NCI-H2029 treated with DMSO at 0.1 percent for 48 hours (cell line): ENCODE data around the gene FAM181A.

Experiments used
- DNase-seq: peaks from one replicate; lab custom pipeline; 2025; lab: John Stamatoyannopoulos, UW

FAM181A gene

DNA sequence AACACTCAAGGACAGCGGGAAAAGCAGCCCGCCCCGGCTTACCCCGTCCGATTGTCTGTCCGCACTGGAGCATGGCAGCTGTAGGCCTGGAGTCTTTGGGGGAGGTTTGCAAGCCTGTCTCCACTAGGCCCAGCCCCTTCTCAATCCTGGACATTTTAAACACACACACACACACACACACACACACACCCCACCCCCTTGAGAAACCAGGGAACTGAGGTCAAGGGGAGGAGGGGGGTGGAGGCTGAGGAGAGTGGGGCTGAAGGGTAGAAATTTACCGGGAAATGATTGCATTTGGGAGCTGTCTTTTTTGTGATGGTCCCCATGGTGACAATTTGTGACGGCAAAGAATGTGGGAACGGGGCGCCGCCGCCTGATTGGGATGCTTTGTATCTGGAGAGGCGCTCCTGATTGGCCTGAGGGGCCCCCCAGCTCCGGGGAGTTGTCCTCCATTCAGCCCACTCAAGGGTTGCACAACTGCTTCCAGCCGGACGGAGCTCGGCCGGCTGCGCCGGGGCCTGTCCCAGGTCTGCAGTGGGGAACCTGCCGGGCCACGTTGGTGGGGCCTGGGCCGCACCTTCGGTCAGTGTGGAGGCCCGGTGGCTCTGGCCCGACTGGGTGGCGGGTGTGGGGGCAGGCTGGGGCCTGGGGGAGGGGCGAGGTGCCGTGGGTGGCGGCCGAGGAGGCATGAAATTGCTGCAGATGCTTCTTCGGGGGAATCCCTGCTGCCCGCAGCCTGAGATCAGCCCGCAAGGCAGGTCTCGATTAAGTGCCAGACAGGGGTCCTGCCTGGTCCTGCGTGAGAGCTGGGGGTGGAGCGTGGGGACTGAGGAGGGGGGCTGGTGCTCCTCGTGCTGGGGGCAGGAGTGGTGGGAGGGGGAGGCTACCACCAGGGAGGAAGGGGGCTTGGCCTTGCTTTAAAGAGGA lies at the start of gene FAM181A:
Gene FAM181A (plus strand): TSS at position 472 of the 927 bp plus-strand sequence. CDS start 942 bp downstream, outside the sequence.
- DNase-seq, result no peak

DNA sequence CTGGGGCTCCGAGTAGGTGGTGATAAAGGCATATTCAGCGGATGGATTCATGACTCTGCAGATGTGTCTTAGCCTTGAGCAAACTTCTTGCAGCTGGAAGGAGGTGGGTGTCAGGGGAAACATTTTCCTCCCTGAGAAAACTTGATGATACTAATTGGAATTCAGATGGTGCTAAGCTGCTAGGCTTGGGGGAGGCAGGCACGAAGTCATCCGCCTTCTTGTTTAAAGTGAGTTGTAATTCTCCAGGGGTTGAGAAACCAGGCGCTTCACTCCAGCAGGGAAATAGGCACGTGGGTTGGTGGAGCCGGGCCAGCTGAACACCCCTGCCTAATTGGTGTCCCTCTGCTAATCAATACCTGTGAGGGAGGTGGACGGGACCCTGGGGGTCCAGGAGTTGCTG lies 48.9 kb upstream of the FAM181A start:
- no peak for DNase-seq

DNA sequence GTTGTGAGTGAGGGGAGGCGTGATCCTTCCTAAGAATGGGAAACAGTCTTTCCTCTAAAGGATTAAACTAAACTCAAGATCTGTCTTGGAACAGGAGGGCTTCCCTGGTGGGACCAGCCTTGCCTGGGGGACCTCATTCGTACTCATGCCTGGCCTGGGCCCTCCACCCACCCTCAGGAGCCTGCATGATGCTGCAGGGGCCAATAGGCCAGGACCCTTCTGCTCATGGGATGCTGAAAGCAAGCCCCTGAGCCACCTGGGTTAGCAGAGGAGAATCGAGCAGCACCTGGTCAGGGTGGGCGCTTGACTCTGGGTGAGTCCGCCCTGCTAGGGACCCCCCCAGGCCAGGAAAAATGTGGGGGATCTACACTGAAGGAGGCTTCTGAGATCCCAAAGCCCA lies 48.3 kb upstream of the FAM181A start:
- DNase-seq, result no peak

DNA sequence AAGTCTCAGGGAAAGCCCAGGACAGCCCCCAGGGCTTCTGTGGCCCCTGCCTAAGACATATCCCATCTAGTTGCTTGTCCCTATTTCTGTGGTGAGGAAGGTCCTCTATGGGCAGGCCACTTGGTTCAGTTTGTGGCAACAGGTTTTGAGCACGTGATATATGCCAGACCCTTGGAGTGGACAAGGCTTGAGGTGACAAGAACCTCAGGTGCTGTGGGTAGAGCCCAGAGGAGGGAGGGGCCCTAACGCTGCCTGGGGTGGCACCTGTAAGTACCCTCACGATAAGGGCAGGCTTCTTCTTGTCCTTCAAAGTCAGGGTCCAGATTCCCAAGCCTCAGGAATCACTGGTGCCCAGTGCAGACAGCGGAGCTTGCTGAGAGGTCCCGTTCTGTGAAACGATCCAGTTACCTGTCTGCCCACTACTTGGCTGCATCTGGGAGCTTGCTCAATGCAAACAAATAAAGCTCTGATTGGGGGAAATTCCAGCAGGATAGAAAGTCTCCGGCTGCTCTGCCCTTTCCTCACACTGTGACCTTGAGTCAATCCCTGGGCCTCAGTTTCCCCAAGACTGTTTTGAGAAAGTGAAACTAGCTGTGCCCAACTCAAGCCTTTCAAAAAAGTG lies 47.7 kb upstream of the FAM181A start:
- DNase-seq, result no peak

DNA sequence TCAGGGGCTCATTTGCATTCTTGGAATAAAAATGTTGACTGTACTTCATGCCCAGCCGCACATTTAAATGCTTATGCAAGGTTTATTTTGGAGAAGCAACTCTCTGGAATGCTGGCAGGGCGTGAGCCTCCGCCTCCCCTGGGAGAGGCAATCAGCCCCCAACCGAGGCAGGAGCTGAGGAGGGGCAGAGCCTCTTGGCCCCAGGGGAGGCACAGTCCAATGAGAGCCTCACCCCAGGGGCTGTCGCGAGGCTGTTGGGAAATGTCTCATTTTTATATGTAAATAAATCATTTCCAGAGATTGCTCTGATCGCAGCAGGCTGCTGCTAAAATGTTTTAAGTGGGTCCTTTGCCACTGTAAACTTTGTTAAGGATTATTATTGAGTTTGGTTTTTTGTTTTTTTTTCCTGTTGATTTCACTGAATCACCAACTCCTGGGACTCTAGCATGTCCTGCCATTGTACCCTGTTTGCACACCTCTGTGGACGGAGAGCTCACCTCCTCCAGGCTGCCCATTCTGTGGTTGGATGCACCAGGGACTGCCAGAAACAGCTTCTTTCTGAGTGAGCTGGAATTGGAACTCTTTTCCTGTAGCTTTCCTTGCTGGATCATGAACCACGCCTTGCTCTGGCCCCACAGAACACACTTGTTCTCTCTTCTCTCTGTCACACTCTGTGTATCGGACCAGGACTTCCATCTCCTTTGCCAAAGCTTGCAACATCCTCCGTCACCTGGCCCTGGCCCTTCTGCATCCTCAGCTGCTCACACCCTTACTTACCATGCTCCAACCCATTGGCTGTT lies 46.9 kb upstream of the FAM181A start:
- no peak for DNase-seq

DNA sequence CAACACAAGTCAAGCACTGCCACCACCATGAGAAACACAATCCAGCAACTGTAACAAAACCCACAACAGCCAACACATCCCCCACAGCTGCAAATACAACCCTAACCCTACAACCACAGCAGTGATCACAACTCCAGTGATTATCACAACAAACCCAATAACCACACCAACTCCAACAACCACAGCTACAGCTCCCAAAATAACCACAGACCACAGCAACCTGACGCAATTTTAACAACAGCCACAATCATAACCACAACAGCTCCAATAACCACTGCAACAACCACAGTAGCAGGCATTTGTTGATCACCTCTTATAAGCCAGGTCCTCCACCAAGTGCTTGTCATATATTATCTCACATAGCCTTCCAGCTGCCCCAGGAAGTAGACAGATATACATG lies 42.2 kb upstream of the FAM181A start:
- DNase-seq, result no peak

DNA sequence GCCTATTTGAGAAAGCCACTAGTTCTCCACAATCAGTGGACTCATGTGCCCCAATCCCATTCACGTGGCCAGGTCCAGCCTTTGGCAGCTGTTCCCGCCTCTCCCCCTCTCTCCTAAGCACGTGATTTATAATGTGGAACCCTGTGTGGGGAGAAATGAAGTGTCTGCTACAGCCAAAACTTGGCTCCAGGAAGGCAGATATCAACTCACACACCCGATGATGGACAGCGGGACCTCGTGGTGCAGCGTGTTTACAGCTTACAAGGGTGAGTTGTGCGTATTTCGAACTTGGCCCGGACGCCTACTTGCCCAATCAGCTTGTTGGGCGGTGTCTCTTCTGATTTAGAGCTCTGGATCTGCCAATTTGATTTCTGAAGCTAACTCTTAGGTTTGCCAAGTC lies 38.1 kb upstream of the FAM181A start:
- DNase-seq, result no peak

DNA sequence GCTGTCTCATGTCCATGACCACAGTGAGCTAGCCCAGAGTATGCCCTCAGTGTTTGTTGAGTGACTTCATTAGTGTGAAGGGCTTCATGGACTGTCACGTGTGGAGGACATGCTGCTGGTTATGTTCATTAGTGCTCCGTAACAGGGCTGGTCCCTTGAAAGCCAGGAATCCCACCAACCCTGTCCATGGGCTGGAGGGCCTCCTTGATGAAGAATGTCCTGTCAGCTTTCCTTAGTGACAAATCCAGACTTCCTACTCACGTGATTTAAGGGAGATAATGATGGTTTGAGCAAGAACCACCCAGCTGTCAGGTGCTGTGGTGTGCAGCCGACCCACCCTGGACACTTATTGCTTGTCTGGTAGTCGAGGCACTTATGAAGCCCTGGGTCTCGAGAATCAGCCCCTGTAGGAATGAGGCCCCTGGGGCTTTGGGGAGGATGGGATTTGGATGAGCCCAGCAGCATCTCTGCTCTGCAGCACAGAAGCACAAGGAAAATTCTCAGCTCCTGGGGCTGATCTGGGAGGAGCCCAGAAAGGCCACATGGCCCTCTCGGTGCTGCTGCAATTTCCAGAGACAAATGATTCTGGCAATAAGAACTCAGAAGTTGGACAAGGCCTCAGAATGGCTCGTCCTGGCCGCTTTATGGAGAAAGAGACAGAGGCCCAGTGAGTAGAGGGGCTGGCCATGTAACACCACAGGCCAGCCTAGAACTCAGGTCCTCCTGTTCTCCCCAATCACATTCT lies 37.2 kb upstream of the FAM181A start:
- DNase-seq, result no peak

DNA sequence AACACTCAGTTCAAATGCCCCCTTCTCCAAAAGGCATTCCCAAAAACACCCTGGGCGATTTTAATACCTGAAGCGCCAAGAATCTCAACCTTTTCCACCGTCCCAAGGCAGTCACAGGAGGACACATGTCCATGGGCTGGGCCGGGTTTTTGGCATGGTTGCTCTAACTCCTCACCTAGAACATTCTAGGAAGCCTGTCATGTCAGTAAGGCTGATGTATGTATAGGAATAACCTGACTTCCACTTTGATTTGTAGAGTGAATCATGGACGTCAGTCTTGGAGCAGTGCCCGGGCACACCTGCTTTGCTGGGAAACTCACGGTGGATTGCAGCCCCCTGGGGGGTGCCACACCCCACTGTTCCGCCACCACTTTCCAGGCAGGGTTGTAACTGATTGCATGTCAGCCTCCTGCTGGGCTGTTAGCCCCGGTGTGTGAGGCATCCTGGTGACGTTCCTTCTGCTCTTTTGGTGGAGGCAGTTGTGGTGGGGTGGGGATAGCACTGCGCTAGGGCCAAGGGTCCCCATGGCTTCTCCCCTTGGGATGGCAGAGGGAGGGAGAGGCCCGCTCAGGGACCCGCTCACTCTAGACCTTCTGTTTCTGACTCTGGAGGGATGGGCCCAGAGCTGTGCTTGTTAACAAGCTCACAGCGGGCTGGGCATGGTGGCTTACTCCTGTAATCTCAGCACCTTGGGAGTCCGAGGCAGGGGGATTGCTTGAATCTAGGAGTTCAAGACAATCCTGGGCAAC lies 35.2 kb upstream of the FAM181A start:
- no peak for DNase-seq

DNA sequence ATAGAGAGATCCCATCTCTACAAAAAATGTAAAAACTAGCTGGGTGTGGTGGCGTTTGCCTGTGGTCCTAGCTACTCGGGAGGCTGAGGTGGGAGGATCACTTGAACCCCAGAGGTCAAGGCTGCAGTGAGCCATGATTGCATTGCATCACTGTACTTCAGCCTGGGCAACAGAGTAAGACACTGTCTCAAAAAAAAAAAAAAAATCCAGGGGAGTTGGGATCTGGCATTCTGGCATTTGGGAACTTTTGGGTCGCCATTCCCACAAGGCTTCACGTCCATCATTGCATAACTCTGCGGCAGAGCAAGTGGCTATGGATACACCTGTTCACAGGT lies 34.7 kb upstream of the FAM181A start:
- DNase-seq, result no peak

DNA sequence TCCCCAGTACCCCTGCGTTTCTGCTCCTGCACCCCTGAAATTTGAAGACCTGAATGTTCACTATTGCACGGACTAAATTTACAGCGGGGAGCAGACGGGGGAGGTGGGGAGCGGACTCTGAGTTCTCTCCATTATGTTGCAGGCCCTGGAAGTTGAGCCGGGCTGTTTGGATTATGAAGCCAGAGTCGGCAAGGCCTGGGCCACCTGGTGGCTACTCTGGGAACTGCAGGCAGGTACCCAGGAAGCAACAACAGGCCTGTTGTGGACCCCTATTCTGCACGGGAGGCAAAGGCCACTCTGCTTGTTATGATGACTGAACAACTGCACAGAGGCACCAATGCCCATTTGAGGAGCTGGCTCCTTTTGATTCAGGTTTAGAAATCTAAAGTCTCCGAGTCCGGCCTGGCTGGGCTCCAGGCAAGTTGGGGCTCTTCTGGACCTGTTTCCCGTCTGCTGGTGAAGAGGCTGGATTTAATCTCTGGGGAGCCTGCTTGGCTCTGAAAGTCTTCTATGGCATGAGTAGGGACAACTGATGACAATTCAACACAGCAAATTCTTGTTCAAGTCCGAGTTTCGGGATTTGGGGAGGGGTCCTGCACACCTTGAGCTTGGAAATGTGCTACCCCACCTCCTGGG lies 34.1 kb upstream of the FAM181A start:
- no peak for DNase-seq

DNA sequence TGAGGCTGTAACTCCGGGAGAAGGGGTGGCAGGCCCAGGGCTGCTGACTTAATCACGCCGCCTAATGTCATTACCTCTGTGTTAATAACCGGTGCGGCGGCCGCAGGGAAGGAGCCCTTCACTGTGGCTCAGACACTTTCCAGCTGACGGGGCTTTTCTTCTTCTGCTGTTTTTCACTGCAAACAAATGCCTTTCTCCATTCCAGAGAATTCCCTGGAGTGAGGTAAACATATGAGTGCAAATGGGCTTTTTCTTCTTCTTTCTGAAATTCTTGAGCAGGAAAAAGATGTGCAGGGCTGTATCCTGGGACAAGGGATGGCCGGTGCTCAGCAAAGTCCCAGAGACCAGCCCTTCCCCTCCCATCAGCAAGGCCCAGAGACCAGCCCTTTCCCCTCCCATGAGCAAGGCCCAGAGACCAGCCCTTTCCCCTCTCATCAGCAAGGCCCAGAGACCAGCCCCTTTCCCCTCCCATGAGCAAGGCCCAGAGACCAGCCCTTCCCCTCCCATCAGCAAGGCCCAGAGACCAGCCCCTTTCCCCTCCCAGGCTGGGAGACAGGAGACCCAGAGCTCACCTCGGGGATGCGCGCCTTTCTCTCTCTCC lies 33.4 kb upstream of the FAM181A start:
- DNase-seq, result no peak

DNA sequence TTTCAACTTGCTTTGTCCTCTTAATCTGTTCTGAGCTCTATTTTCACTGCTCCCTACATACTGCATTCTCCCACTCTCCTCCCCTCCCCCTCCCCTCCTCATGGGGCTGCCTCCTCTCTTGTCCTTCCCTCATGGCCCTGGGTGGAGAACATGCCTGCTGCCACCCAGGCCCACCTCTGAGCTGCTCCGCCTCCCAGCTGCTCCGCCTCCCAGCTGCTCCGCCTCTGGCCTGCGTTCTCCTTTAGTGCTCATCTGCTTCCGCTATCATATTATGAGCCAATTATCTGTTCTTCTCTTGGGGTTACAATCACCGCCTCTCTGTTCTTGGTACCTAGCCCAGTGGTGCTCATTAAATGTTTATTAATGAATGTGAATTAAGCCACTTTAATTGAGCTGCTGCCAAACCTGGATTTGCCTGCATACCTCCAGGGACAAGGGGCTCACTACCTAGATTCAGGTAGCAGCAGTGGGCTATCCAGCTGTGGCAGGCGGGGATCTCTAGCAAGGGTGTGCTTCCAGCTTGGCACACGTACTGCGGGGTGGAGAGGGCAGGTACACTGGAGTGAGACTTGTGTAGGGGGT lies 32.0 kb upstream of the FAM181A start:
- no peak for DNase-seq

DNA sequence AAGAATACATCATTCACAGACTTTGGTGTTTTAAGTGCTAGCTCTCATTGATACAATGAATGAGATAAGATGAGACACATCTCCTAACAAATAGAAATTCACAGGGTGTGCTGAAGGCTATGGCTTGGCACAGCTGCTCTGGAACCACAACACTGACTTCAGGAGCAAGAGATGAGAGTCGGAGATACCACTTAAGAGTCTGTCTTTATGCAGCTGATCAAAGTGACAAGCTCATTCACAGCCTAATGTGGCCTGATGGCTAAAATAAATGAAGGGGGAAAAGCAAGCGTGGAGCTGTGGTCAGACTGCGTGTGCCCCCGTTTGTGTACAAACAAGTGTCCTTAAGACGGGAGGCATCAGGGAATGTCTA lies 29.7 kb upstream of the FAM181A start:
- no peak for DNase-seq

DNA sequence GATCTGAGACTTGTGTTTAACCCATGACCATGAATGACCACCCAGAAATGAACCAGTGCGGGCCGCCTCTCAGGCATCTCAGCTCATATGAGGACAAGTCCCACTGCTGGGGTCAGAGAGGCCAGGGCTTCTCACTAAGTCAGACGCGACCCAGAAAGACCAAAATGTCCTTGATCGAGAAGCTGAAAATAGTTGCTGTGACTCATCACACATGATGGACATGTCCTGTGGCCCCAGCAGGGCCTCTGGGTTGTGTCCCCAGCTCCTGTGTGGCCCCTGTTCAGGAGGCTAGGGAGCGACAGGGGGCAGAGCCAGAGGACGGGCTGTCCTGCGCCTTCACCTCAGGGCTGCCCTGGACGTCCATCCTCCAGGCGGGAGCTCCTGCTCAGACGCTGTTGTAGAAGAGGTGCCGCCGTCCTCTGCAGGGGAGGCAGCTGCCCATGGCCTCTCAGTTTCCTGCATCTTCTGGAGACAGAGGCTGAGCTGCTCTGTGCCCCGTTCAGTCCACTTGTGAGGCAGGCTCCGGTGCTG lies 29.0 kb upstream of the FAM181A start:
- DNase-seq, result no peak

DNA sequence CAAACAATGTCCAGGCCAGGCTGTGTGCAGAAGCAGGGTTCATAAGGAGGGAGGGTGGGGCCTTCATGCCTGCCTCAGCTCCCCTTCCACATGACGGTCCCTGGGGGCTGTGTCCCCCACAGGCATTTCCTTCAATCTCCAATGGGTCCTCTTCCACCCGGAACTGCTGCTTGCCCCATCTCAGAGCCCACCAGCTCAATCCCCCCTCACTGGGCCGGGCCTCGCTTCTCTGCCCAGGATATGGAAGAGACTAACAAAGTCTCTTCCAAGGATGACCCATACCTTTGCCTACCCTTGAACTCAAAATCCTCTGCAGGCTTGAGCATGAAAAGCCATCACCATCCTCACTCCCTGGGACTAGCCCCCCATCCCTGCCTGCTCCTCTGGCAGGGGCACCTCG lies 28.4 kb upstream of the FAM181A start:
- DNase-seq, result no peak

DNA sequence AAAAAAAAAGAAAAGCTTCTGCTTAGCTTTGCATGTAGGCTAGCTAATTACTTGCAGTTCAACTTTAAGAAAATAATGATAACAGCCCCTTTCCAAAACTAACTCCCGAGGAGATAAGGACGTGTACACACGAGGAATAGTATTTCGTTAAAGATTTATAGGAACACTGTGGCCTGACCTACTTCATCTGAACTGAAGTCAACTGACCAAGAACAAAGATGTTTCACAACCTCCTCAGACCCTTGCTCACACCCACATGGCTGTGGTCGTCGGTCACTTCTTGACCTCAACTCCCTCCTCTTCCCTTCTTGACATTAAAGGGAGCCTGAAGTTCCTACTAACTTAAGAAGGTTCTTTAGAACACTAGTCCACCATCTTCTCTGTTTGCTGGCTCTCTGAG lies 25.3 kb upstream of the FAM181A start:
- no peak for DNase-seq

DNA sequence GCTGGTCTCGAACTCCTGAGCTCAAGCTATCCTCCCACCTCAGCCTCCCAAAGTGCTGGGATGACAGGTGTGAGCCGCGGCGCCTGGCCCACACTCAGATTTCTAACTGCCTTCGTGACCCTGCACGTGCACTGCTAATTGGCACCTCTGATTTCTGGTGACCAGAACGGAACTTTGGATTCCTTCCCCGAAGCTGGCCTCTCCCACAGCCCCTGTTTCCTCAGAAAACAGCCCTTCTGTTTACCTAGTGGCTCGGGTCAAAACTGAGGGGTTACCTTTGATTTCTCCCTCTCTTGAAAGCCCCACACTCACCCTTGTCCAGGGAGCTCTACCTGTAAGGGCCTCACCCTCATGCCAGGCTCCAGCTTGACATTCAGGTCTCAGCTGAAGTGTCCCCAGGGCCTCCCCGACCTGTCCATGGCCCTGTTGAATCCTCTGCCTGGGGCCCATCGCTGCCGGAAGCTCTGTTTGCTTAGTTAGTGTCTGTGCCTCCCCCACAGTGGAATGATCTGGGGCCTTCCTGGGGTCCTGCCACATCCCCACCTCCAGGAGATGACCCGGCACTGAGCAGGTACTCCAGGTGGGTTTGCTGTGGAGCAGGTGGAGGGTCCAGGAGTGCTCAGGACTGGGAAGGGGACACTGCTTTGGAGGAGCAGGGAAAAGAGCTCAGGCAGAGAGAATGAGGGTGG lies 24.4 kb upstream of the FAM181A start:
- DNase-seq, result no peak
